Smooth muscle cell (in vitro differentiated cells): ENCODE results near the gene FASTK. TPM values are rescaled to one million over a fixed set of nuclear protein-coding genes. Genes with fewer than 3 reads are reported as not detected.

Experiments
- DNase-seq: peaks from one replicate; lab custom pipeline; 2025; ENCODE audit not compliant: unreplicated experiment; lab: John Stamatoyannopoulos, UW
- H2AFZ ChIP-seq: fragments of 200-600 bp; sonication (generic); 2 replicates; pipeline ENCODE4 v1.6.0; 2016; ENCODE audit warnings: antibody characterized with exemption, low read depth, mild to moderate bottlenecking
- H3F3A ChIP-seq: fragments of 200-600 bp; sonication (generic); 2 replicates; pipeline ENCODE4 v1.6.0; 2017; ENCODE audit warnings: antibody characterized with exemption, low read depth
- H3K27ac ChIP-seq: fragments of 200-600 bp; sonication (generic); 2 replicates; pipeline ENCODE4 v1.5.1; 2016; ENCODE audit warnings: low read depth, mild to moderate bottlenecking
- H3K27me3 ChIP-seq: fragments of 200-600 bp; sonication (generic); 2 replicates; pipeline ENCODE4 v1.6.1; 2016; ENCODE audit warnings: low read depth, mild to moderate bottlenecking
- H3K36me3 ChIP-seq: fragments of 200-600 bp; sonication (generic); 2 replicates; pipeline ENCODE4 v1.5.1; 2016; ENCODE audit warnings: low read depth
- H3K4me1 ChIP-seq: fragments of 200-600 bp; sonication (generic); 2 replicates; pipeline ENCODE4 v1.5.1; 2016; ENCODE audit warnings: low read depth
- H3K4me2 ChIP-seq: fragments of 200-600 bp; sonication (generic); 2 replicates; pipeline ENCODE4 v1.6.0; 2016; ENCODE audit warnings: mild to moderate bottlenecking
- H3K4me3 ChIP-seq: fragments of 200-600 bp; sonication (generic); 2 replicates; pipeline ENCODE4 v1.5.1; 2016; ENCODE audit warnings: mild to moderate bottlenecking
- H3K79me2 ChIP-seq: fragments of 200-600 bp; sonication (generic); 2 replicates; pipeline ENCODE4 v1.6.0; 2016; ENCODE audit warnings: low read depth, mild to moderate bottlenecking
- H3K9ac ChIP-seq: fragments of 200-600 bp; sonication (generic); 2 replicates; pipeline ENCODE4 v1.6.0; 2016; ENCODE audit warnings: low read depth
- H3K9me3 ChIP-seq: fragments of 200-600 bp; sonication (generic); replicated peaks from 2 replicates; pipeline ENCODE4 v1.5.1; 2016; ENCODE audit warnings: low read depth
- H4K20me1 ChIP-seq: fragments of 200-600 bp; sonication (generic); 2 replicates; pipeline ENCODE4 v1.6.0; 2016; ENCODE audit warnings: low read depth
- WGBS: methylation state at CpG from one replicate; pipeline ENCODE4 v1.1.7; 2016; ENCODE audit warnings: low lambda C conversion rate; 5-methylcytosine and 5-hydroxymethylcytosine counted together
- polyA plus RNA-seq: library from polyadenylated mRNA; unstranded; fragments of >200 nt; fragmentation: Nextera tagmentation; extraction: Ambion mirVana; gene quantifications from 2 replicates; pipeline ENCODE4 v1.2.1, GENCODE V29; 2016
- total RNA-seq: library from RNA; depleted of rRNA; stranded (reverse); fragments of >200 nt; gene quantifications from 2 replicates; pipeline ENCODE4 v1.2.3, GENCODE V29; 2014
- TF ChIP-seq, protein P1 (sequence below): fragments of 200-600 bp; sonication (generic); IDR thresholded peaks from 2 replicates; pipeline ENCODE4 v1.5.1; 2017; ENCODE audit warnings: borderline replicate concordance, mild to moderate bottlenecking, antibody characterized with exemption; ENCODE audit not compliant: insufficient read depth, poor library complexity, severe bottlenecking

The FASTK gene
- total and polyA plus RNA-seq, 2 experiments from 2014 or later = 100 to 177 TPM

DNA sequence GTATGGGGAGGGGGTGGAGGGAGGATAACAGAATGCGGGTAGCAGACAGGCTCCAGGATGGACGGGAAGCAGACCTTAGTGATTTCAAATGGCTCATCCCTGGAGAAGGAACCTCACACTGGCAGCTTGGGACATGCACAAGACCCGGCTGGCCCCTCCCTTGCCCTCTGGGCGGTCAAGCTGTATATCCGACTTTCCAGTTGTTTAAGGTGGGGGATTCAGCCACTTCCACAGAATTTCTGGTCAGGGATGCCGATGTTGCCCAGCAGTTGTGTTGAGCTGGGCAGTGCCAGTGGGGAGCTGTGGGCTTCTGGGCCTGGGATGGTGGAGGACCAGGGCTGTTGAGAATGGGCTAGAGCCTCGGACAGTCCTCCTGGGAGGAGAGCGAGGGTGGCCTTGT is 48.1 kb upstream of the FASTK start:
- H3K27ac ChIP-seq = no peak overlapping the region

DNA sequence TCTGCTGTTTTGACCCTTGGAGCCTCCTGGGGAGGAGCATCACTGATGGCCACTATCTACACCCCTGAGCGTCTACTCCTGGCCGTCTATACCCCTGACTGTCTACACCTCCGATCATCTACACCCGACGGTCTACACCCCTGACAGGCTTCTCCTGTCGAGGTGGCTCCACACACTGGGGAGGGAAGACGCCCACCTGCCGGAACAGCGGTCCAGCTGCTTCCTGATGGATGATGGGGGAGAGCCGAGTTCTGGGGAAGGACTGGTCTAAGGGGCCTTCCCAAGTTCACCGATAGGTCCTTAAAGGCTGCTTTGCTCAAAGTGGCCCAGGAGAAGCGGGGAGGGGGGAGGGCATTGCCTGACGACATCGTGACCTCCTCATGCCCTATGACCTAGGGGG is 47.5 kb upstream of the FASTK start:
- Histone ChIP-seq H2AFZ (no peak overlapping the region), H4K20me1 (peaks cover 90% of the 10 kb centered on the region), H3K4me2 (no peak overlapping the region), H3K79me2 (no peaks in the 10 kb centered on the region), H3K9me3 (no peaks in the 10 kb centered on the region), H3K36me3 (no peaks in the 10 kb centered on the region), H3K27me3 (no peaks in the 10 kb centered on the region), H3K4me3 (no peak overlapping the region), H3K9ac (no peak overlapping the region), H3F3A (peaks cover 3% of the 10 kb centered on the region), H3K27ac (no peak overlapping the region), H3K4me1 (no peaks in the 10 kb centered on the region)
- DNase-seq = no peak
- TF ChIP-seq, protein P1, sequence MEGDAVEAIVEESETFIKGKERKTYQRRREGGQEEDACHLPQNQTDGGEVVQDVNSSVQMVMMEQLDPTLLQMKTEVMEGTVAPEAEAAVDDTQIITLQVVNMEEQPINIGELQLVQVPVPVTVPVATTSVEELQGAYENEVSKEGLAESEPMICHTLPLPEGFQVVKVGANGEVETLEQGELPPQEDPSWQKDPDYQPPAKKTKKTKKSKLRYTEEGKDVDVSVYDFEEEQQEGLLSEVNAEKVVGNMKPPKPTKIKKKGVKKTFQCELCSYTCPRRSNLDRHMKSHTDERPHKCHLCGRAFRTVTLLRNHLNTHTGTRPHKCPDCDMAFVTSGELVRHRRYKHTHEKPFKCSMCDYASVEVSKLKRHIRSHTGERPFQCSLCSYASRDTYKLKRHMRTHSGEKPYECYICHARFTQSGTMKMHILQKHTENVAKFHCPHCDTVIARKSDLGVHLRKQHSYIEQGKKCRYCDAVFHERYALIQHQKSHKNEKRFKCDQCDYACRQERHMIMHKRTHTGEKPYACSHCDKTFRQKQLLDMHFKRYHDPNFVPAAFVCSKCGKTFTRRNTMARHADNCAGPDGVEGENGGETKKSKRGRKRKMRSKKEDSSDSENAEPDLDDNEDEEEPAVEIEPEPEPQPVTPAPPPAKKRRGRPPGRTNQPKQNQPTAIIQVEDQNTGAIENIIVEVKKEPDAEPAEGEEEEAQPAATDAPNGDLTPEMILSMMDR = no peak
- 87% methylated on average over 14 of the region's 14 CpGs for WGBS

More for the DNA sequence above, 48.1 kb upstream of the FASTK start:
- no peak overlapping the region for H3K9ac ChIP-seq
- no peaks in the 10 kb centered on the region for H3K9me3 ChIP-seq
- H3K4me3 ChIP-seq = no peak overlapping the region
- peaks cover 3% of the 10 kb centered on the region for H3F3A ChIP-seq
- no peak for DNase-seq
- no peaks in the 10 kb centered on the region for H3K4me1 ChIP-seq
- peaks cover 90% of the 10 kb centered on the region for H4K20me1 ChIP-seq
- no peaks in the 10 kb centered on the region for H3K36me3 ChIP-seq
- TF ChIP-seq, protein P1 = no peak
- H2AFZ ChIP-seq = no peak overlapping the region
- H3K27me3 ChIP-seq = no peaks in the 10 kb centered on the region
- no peaks in the 10 kb centered on the region for H3K79me2 ChIP-seq
- H3K4me2 ChIP-seq = no peak overlapping the region
- 91% methylated on average over 8 of the region's 8 CpGs for WGBS

DNA sequence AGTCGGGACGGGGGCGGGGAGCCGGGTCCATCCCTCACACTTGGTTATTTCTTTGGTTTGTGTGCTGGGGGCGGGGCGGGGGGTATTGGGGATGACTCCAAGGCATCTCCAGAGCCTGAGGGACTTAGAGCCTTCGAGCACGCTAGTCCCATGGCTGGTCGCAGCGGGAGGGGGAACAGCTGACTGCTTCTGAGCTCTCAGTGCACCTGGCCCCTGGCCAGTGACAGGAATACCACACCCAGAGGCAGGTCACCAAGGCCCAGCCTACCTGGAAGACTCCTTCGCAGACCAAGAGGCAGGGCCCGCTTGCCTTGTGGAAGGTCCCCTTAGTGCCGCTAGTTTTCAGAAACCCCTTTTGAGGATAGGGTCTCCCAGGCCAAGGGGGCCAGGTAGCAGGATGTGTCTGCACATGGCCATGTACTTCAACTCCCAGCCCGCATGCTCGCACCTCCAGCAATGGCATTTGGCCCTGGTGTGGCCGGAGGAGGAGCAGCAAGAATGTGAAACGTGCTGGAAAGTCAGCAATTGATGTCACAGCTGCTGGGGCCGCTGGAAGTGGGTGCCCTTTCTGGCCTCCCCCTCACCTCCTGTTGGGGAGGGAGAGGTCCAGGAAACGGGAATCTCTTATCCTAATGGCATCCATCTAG is 46.0 kb upstream of the FASTK start:
- TF ChIP-seq, protein P1 = no peak
- no peak overlapping the region for H3K9ac ChIP-seq
- H2AFZ ChIP-seq = no peak overlapping the region
- peaks cover 89% of the 10 kb centered on the region for H4K20me1 ChIP-seq
- no peaks in the 10 kb centered on the region for H3K36me3 ChIP-seq
- H3K27ac ChIP-seq = no peak overlapping the region
- H3K4me1 ChIP-seq = no peaks in the 10 kb centered on the region
- 88% methylated on average over 11 of the region's 19 CpGs for WGBS
- no peaks in the 10 kb centered on the region for H3K79me2 ChIP-seq
- peaks cover 3% of the 10 kb centered on the region for H3F3A ChIP-seq
- H3K4me3 ChIP-seq = no peak overlapping the region
- DNase-seq = no peak
- H3K27me3 ChIP-seq = no peaks in the 10 kb centered on the region
- no peaks in the 10 kb centered on the region for H3K9me3 ChIP-seq
- H3K4me2 ChIP-seq = no peak overlapping the region
